Peyer's patch (tissue), 4 donors: ENCODE measurements around the gene AFDN. TPM values are rescaled to one million over a fixed set of nuclear protein-coding genes. Genes with fewer than 3 reads are reported as not detected.

Source experiments
- DNase-seq, 3 donors: peaks; one replicate each; pipeline ENCODE4 v3.0.0-alpha.2; 2017 to 2019
- H3K27ac ChIP-seq, 4 donors: fragments of 200-600 bp; sonication (generic); one replicate each; pipeline ENCODE4 v1.5.1; 2016 to 2019
- H3K27me3 ChIP-seq, 2 donors: fragments of 200-600 bp; sonication (generic); one replicate each; pipeline ENCODE4 v1.5.1; 2019
- H3K36me3 ChIP-seq, 3 donors: fragments of 200-600 bp; sonication (generic); one replicate each; pipeline ENCODE4 v1.5.1; 2016 to 2019
- H3K4me1 ChIP-seq, 4 donors: fragments of 200-600 bp; sonication (generic); one replicate each; pipeline ENCODE4 v1.5.1; 2016 to 2019
- H3K4me3 ChIP-seq, 4 donors: fragments of 200-600 bp; sonication (generic); 1 replicate in 3 of 4; 2 replicates in 1 of 4; pipeline ENCODE4 v1.5.1; 2016 to 2019; ENCODE audit warnings: mild to moderate bottlenecking in 1 of 4
- H3K9me3 ChIP-seq, 4 donors: fragments of 200-600 bp; sonication (generic); one replicate each; pipeline ENCODE4 v1.5.1; 2016 to 2019; ENCODE audit warnings: mild to moderate bottlenecking in 1 of 4
- POLR2A ChIP-seq, 2 donors: fragments of 450-650 bp; IDR thresholded peaks; one replicate each; pipeline ENCODE4 v1.5.1; 2017; ENCODE audit warnings: antibody characterized with exemption in 2 of 2, mild to moderate bottlenecking in 2 of 2, moderate library complexity in 2 of 2
- total RNA-seq, 4 donors: library from RNA; depleted of rRNA; stranded (reverse); fragments of >200 nt; gene quantifications; one replicate each; pipeline ENCODE4 v1.1.0, GENCODE V29; 2016
- TF ChIP-seq, protein P1 (sequence below), 6 experiments: fragments of 450-650 bp in 4 of 6; fragments of 200-600 bp in 2 of 6; sonication (generic) in 1 of 6; IDR thresholded peaks; one replicate each; pipeline ENCODE4 v1.5.1; 2017 to 2019; ENCODE audit warnings: antibody characterized with exemption in 6 of 6, mild to moderate bottlenecking in 3 of 6, moderate library complexity in 1 of 6

AFDN gene
- total RNA-seq, 4 donors from 2014 or later = 265 to 326 (median 313) TPM

DNA sequence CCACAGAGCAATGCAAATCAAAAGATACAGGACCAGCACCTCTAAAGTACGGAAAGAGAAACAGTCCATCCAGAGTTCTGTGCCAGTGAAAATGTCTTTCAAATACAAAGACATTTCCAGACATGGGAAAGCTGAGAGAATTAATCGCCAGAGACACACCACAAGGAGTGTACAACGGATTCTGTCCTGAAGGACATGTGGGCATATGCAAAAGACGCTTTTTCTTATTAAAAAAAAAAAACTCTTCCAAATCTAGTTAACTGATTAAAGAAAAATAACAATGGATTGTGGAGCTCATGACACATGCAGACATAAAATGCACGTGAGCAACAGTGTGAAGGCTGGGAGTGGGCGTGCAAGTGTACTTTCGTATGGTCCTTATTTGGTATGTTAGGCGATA, 193.5 kb downstream of the AFDN start:
- H3K9me3 ChIP-seq = no peaks in the 10 kb centered on the region
- no peaks in the 10 kb centered on the region for H3K27me3 ChIP-seq
- DNase-seq = no peak
- no peak overlapping the region for H3K27ac ChIP-seq
- no peaks in the 10 kb centered on the region for H3K36me3 ChIP-seq
- no peak overlapping the region for H3K4me3 ChIP-seq
- no peaks in the 10 kb centered on the region for H3K4me1 ChIP-seq
- TF ChIP-seq, protein P1, sequence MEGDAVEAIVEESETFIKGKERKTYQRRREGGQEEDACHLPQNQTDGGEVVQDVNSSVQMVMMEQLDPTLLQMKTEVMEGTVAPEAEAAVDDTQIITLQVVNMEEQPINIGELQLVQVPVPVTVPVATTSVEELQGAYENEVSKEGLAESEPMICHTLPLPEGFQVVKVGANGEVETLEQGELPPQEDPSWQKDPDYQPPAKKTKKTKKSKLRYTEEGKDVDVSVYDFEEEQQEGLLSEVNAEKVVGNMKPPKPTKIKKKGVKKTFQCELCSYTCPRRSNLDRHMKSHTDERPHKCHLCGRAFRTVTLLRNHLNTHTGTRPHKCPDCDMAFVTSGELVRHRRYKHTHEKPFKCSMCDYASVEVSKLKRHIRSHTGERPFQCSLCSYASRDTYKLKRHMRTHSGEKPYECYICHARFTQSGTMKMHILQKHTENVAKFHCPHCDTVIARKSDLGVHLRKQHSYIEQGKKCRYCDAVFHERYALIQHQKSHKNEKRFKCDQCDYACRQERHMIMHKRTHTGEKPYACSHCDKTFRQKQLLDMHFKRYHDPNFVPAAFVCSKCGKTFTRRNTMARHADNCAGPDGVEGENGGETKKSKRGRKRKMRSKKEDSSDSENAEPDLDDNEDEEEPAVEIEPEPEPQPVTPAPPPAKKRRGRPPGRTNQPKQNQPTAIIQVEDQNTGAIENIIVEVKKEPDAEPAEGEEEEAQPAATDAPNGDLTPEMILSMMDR (IDR thresholded peaks at IDR 0.05) = no peak
- TF ChIP-seq POLR2A (IDR thresholded peaks at IDR 0.05) = no peak

DNA sequence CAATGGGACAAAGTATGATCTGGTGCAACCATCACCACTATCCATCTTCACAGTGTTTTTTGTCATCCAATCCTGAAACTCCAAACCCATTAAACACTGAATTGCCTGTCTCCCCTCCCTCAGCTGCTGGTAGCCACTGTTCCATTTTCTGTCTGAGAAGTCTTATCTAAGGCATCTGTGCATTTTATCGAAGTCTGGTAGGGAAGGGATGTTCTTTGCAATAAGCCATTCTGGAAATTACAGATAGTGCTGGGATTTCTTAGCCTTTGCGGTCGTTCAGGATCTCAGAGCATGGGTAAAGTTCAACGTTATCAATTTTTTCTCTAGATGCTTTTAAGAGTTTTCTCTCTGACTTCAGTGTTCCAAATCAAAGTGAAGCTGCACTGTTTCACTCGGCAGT, 194.9 kb downstream of the AFDN start:
- H3K4me3 ChIP-seq = no peak overlapping the region
- H3K4me1 ChIP-seq = no peaks in the 10 kb centered on the region
- no peak for DNase-seq
- H3K9me3 ChIP-seq = no peaks in the 10 kb centered on the region
- H3K27me3 ChIP-seq = no peaks in the 10 kb centered on the region
- H3K36me3 ChIP-seq = no peaks in the 10 kb centered on the region
- TF ChIP-seq, protein P1 (IDR thresholded peaks at IDR 0.05) = no peak
- TF ChIP-seq POLR2A (IDR thresholded peaks at IDR 0.05) = no peak
- H3K27ac ChIP-seq = no peak overlapping the region

Other genes with a start within 250 kb of the AFDN start
- not detected for gene KIF25, start 170.8 kb downstream of the AFDN start, total RNA-seq